Muscle of arm (tissue), 14 donors: ENCODE data around the gene FIBIN. TPM values are rescaled to one million over a fixed set of nuclear protein-coding genes. Genes with fewer than 3 reads are reported as not detected.
"Not testable (repeated sequence)": the region's sequence is repeated elsewhere in the genome, so short reads cannot be mapped to it uniquely, and the experiment has no call there.

Experiments used
- DNase-seq: peaks from one replicate; pipeline ENCODE4 v3.0.0-alpha.2; 2013
- long read RNA-seq, 11 donors: transcript quantifications; one replicate each; lab custom pipeline, GENCODE V29; 2026
- polyA plus RNA-seq, 12 donors: library from polyadenylated mRNA; unstranded; fragments of 120-200 nt; gene quantifications; one replicate each; pipeline ENCODE4 v1.2.1, GENCODE V29; 2013; ENCODE audit not compliant: insufficient read length in 12 of 12

FIBIN gene
- polyA plus RNA-seq, result 100 to 1,000 TPM in 1 of 12 donors, 10 to 100 TPM in 10, not detected in 1; 31.8 to 118 (median 55.7) TPM
- long read RNA-seq, donor 1, transcript FIBIN-201 (1 exons, 1,938 nt), result major isoform, 20 of 20 reads
- long read RNA-seq, donor 1, partial matches to known transcripts, result 0 of 20 reads
- long read RNA-seq, donor 1, other reads (novel, unspliced or antisense), result 0 of 20 reads
- long read RNA-seq, donor 2, transcript FIBIN-201 (1 exons, 1,938 nt), result major isoform, 32 of 32 reads
- long read RNA-seq, donor 2, partial matches to known transcripts, result 0 of 32 reads
- long read RNA-seq, donor 2, other reads (novel, unspliced or antisense), result 0 of 32 reads
- long read RNA-seq, donor 3, transcript FIBIN-201 (1 exons, 1,938 nt), result major isoform, 15 of 15 reads
- long read RNA-seq, donor 3, partial matches to known transcripts, result 0 of 15 reads
- long read RNA-seq, donor 3, other reads (novel, unspliced or antisense), result 0 of 15 reads
- long read RNA-seq, donor 4, transcript FIBIN-201 (1 exons, 1,938 nt), result major isoform, 15 of 15 reads
- long read RNA-seq, donor 4, partial matches to known transcripts, result 0 of 15 reads
- long read RNA-seq, donor 4, other reads (novel, unspliced or antisense), result 0 of 15 reads
- long read RNA-seq, donor 5, result 0 reads
- long read RNA-seq, donor 6, transcript FIBIN-201 (1 exons, 1,938 nt), result major isoform, 32 of 32 reads
- long read RNA-seq, donor 6, partial matches to known transcripts, result 0 of 32 reads
- long read RNA-seq, donor 6, other reads (novel, unspliced or antisense), result 0 of 32 reads
- long read RNA-seq, donor 7, transcript FIBIN-201 (1 exons, 1,938 nt), result major isoform, 14 of 14 reads
- long read RNA-seq, donor 7, partial matches to known transcripts, result 0 of 14 reads
- long read RNA-seq, donor 7, other reads (novel, unspliced or antisense), result 0 of 14 reads
- long read RNA-seq, donor 8, transcript FIBIN-201 (1 exons, 1,938 nt), result major isoform, 36 of 36 reads
- long read RNA-seq, donor 8, partial matches to known transcripts, result 0 of 36 reads
- long read RNA-seq, donor 8, other reads (novel, unspliced or antisense), result 0 of 36 reads
- long read RNA-seq, donor 9, transcript FIBIN-201 (1 exons, 1,938 nt), result major isoform, 55 of 55 reads
- long read RNA-seq, donor 9, partial matches to known transcripts, result 0 of 55 reads
- long read RNA-seq, donor 9, other reads (novel, unspliced or antisense), result 0 of 55 reads
- long read RNA-seq, donor 10, transcript FIBIN-201 (1 exons, 1,938 nt), result major isoform, 20 of 20 reads
- long read RNA-seq, donor 10, partial matches to known transcripts, result 0 of 20 reads
- long read RNA-seq, donor 10, other reads (novel, unspliced or antisense), result 0 of 20 reads
- long read RNA-seq, donor 11, transcript FIBIN-201 (1 exons, 1,938 nt), result major isoform, 43 of 43 reads
- long read RNA-seq, donor 11, partial matches to known transcripts, result 0 of 43 reads
- long read RNA-seq, donor 11, other reads (novel, unspliced or antisense), result 0 of 43 reads

- peak; percentile 89 for DNase-seq
Observed at GRCh38 chr11:26993965-26994457, at the start of gene FIBIN. Gene FIBIN, plus strand, starts transcription at chr11:26994112. Its CDS starts 415 bp downstream, at chr11:26994527.

- no peak for DNase-seq
Observed at GRCh38 chr11:26944866-26945664, 48.8 kb upstream of the FIBIN start.

- DNase-seq, result no peak
Observed at GRCh38 chr11:26946257-26946716, 47.6 kb upstream of the FIBIN start.

- DNase-seq, result peak; percentile 80
Observed at GRCh38 chr11:26947379-26947844, 46.5 kb upstream of the FIBIN start.

GRCh38 chr11:26947904-26948639 is 45.8 kb upstream of the FIBIN start:
- no peak for DNase-seq

- no peak for DNase-seq
Observed at GRCh38 chr11:26948881-26949280, 45.0 kb upstream of the FIBIN start.

GRCh38 chr11:26949846-26950245 is 44.1 kb upstream of the FIBIN start:
- no peak for DNase-seq

- no peak for DNase-seq
Observed at GRCh38 chr11:26950260-26950719, 43.6 kb upstream of the FIBIN start.

GRCh38 chr11:26951809-26952515 is 42.0 kb upstream of the FIBIN start:
- no peak for DNase-seq

- DNase-seq, result no peak
Observed at GRCh38 chr11:26953770-26954392, 40.0 kb upstream of the FIBIN start.

- DNase-seq, result no peak
Observed at GRCh38 chr11:26958005-26958701, 35.8 kb upstream of the FIBIN start.

GRCh38 chr11:26958702-26959049 is 35.2 kb upstream of the FIBIN start:
- DNase-seq, result no peak

GRCh38 chr11:26960281-26960680 is 33.6 kb upstream of the FIBIN start:
- DNase-seq, result no peak

- DNase-seq, result no peak
Observed at GRCh38 chr11:26963764-26964163, 30.1 kb upstream of the FIBIN start.

GRCh38 chr11:26964339-26964738 is 29.6 kb upstream of the FIBIN start:
- no peak for DNase-seq

GRCh38 chr11:26964847-26965485 is 28.9 kb upstream of the FIBIN start:
- DNase-seq, result not testable (repeated sequence)

- no peak for DNase-seq
Observed at GRCh38 chr11:26971961-26972360, 22.0 kb upstream of the FIBIN start.
